DMS79 (cell line): ENCODE results near the gene PRRC2A.

ENCODE experiments used
- DNase-seq: peaks from one replicate; lab custom pipeline; 2025; lab: John Stamatoyannopoulos, UW

PRRC2A gene

DNA sequence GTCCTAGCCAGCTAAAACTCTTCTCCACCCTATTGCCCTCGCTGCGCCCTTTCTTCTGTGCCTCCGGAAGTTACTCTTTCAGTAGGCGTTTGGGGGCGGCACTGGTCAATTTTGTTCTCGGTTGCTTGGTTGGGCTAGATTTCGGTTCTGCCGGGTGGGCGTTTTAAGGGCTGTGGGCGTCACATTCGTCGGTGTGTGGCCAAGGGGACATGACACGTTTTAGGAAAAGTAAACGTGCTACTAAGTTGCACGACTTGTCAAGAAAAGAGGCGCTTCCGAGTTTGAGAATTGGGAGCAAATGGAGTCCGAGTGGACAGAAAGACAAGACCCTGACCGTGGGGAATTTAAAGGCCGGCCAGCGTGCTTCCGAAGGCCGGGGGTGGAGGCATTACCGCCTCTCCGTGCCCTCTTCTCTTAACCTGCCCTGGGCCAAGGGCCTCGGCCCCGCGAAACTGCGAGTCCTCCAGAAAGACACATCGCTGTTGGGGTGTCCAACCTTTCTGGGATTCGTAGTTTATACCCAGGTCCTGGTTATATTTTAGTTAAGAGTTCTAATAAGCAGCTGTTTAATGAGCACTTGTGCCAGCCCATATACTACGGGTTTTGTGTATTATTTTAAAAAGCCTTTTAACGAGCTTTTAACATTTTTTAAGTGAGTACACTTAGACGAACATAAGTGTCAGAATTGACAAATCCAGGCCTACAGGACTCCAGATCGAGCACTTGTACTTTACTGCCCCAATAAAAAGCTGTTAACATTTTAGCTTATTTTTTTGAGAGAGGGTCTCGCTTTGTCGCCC is 32.6 kb downstream of the PRRC2A start:
- peak; percentile 95 for DNase-seq

DNA sequence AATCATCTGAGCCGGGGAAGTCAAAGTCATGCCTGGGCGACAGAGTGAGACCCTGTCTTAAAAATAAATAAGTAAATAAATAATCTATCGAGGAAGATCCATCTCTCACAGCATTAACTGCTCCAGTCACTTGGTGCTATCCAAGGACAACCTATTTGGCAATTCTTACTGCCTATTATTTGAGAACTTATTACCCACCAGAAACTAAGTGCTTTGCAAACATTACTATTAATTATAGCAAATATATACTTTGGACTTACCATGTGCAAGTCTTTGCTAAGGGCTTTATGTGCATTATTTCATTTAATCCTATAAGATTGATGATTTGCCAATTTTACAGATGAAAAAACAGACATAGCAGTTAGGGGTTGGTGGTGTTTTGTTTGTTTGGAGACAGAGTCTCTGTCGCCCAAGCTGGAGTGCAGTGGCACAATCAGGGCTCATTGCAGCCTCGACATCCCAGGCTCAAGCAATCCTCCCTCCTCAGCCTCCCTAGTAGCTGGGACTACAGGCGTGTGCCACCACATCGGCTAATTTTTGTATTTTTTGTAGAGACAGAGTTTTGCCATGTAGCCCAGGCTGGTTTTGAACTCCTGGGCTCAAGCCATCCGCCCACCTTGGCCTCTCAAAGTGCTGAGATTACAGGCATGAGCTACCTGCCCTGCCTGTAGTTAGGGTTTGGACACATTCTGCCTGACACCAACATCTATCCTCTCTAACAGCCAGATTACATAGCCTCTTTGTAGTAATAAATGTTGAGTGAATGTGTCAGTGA is 34.2 kb downstream of the PRRC2A start:
- DNase-seq = no peak

DNA sequence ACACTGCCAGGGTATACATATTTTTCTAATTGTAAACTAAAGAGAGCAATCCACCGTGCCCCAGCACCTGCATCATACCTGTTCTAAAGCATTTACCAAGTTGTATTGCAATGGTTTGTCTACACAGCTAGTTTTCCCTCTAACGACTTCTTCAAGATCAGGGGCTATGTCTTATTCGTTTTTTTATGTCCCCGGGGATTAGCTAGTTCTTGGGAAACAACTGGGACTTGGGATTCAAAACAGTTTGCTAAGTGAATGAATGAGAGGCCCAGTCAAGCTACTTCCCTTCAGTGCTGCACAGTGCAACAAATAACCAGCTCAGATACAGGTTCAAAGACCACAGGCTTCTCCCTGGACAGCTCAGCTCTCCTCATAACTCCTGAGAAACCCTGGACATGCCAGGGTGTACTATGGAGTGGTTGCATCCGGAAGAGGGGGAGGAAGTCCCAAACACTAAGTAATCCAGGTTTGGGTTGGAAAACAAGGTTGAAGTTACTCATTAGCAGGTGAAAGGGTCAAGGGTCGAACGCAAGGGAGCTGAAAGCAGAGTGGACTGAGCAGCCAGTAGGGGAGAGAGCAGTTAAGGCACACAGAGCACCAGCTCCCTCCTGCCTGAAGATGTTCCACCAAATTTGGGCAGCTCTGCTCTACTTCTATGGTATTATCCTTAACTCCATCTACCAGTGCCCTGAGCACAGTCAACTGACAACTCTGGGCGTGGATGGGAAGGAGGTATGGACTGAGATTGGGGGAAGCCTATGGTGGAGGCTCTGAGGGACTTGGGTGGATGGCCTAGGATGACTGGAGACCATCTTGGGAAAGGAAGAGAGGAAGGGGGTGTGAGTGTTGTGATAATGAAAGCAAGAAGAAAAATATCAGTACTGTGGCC is 35.1 kb downstream of the PRRC2A start, which contains the start of gene APOM:
TSS of gene APOM (plus strand) at position 546 of the 889 bp plus-strand sequence. CDS start at position 619, 73 bp downstream.
- DNase-seq = no peak

DNA sequence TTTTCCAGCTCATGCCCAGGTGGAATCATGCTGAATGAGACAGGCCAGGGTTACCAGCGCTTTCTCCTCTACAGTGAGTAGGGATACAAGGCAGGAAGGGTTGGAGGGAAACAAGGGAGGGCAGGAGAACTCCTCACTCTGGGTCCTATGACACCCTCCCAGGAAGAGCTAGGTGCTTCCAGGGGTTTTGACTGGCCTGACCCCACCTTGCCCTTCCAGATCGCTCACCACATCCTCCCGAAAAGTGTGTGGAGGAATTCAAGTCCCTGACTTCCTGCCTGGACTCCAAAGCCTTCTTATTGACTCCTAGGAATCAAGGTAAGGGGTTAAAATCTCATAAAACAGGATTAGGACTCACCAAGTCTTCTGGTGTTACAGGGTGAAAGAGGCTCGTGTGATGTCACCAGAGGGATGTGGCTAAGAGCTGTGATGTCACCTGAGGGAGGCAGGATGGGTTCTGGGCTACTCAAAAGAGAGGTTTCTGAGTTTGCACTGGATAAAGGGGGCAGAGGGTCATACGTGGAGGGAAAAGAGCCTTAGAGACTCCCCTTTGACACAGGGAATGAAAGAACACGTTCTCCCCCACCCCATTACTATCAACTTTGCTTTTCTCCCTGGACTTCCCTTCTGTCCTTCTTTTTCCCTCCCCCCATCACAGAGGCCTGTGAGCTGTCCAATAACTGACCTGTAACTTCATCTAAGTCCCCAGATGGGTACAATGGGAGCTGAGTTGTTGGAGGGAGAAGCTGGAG is 37.1 kb downstream of the PRRC2A start:
- no peak for DNase-seq

- no peak for DNase-seq
These were observed 37.7 kb downstream of the PRRC2A start for GRCh38 chr6:31658158-31658688.

GRCh38 chr6:31658983-31659648 is 38.6 kb downstream of the PRRC2A start:
- no peak for DNase-seq

- no peak for DNase-seq
These were observed 39.3 kb downstream of the PRRC2A start for GRCh38 chr6:31659649-31660380.

- peak; percentile 62 for DNase-seq
These were observed 40.1 kb downstream of the PRRC2A start, which contains the start of gene C6orf47 for GRCh38 chr6:31660381-31661261. Gene C6orf47, minus strand, starts transcription at chr6:31660778. Its CDS starts 831 bp downstream, at chr6:31659947.

- DNase-seq = no peak
These were observed 41.0 kb downstream of the PRRC2A start for GRCh38 chr6:31661262-31662123.

GRCh38 chr6:31662124-31662723 is 41.7 kb downstream of the PRRC2A start:
- no peak for DNase-seq

GRCh38 chr6:31663126-31663960 is 42.8 kb downstream of the PRRC2A start:
- DNase-seq = no peak

DNA sequence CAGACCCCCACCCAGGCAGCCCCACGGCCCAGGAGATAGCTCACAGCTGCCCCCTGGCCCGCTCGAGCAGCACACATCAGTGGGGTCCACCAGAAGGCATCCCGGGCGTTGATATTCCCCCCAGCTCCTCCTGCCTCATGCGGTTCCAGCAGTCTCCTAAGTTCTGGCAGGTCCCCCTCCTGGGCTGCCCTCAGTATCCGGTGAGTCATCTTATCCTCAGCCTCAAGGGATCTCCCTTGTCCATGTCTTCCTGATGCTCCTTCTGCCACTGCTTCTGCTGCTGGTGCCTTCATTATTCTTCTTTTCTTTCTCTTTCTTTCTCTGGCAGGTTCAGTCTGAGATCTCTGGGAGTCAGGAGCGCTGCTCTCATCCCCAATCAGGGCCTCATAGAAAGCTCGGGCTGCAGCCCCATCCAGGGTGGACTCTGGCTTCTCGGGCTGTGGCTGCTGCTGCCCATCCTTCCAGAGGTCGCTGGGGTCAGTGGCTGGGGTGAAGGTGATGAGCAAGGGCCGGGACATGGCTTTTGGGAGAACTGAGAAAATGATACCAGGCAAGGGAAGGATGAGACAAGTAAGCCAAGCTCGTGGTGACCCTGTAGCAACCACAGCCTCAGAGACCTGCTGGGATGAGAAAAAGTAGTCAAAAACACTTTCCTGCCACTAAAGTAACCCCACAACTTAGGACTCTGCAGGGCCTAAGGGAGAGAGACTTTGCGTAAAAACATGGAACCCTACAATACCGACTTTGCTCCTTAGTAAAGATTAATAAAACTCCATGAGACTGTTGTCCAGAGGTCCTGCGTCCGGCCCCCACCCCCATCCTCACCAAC is 43.7 kb downstream of the PRRC2A start:
- DNase-seq = peak; percentile 9

- DNase-seq = peak; percentile 93
These were observed 44.4 kb downstream of the PRRC2A start, which contains the start of gene GPANK1 for GRCh38 chr6:31664790-31665500. Gene GPANK1, minus strand, starts transcription at chr6:31664997. Its CDS starts 519 bp downstream, at chr6:31664478.

DNA sequence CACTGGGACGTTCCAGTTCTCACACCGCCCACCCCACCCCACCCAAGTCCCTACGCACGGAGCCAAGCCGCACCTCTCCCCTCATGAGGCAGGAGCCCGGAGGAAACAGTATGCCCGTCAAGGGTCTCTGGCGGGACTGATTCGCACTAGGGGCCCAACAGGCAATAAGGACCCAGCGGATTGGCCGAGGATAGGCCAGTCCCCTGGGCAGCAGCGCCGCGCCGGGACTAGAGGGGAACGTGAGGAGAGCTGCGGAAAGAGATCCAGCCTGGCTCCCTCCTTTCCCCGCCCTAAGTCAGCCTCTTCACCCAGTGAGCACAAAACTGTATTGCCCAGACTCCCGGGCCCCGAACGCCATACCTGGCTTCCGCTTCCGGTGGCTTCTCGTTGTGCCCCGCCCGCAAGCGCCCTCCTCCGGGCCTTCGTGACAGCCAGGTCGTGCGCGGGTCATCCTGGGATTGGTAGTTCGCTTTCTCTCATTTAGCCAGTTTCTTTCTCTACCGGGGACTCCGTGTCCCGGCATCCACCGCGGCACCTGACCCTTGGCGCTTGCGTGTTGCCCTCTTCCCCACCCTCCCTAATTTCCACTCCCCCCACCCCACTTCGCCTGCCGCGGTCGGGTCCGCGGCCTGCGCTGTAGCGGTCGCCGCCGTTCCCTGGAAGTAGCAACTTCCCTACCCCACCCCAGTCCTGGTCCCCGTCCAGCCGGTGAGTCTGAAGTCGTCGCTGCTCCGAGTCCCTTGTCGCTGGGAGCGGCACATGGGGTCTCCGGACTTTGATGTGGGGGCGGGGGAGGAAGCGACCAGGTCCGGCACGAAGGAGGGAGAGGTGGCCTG is 45.2 kb downstream of the PRRC2A start, which contains the start of gene CSNK2B:
TSS of gene CSNK2B (plus strand) at position 580 of the 836 bp plus-strand sequence. CDS start 752 bp downstream, outside the sequence.
- peak; percentile 95 for DNase-seq
